Renal cortical epithelial cell (primary cell): ENCODE results near the gene EML3. TPM values are rescaled to one million over a fixed set of nuclear protein-coding genes. Genes with fewer than 3 reads are reported as not detected.
"Not testable (repeated sequence)": the region's sequence is repeated elsewhere in the genome, so short reads cannot be mapped to it uniquely, and the experiment has no call there.

Experiments used
- DNase-seq: peaks from one replicate; pipeline ENCODE4 v3.0.0-alpha.2; 2011; ENCODE audit warnings: low read depth
- total RNA-seq: library from RNA; depleted of rRNA; stranded (reverse); fragments of >200 nt; gene quantifications from 2 replicates; pipeline ENCODE4 v1.2.3, GENCODE V29; 2014

The EML3 gene
- total RNA-seq, 1 donor from 2014 or later = 29.7 TPM

- DNase-seq = no peak
These were observed 8.5 kb upstream of the EML3 start for GRCh38 chr11:62621027-62621566.

DNA sequence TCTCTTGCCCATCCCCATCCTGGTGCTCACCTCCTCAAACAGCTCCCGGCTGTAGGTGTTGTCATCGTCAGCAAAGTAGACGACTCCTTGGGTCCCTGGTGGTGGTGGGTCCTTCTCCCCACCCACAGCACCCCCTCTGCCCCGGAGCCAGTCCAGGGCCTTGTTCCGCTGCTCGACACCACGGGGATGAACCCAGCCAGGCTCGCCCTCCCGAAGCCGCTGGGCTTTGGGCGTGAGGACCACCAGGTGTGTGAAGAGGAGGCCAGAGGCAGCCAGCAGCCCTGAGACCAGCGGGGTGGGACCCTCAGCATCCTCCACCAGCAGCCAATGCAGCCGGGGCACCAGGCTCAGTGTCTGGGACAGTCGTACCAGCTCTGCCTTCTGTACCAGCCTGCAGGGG is 4.4 kb upstream of the EML3 start:
- not testable (repeated sequence) for DNase-seq

DNA sequence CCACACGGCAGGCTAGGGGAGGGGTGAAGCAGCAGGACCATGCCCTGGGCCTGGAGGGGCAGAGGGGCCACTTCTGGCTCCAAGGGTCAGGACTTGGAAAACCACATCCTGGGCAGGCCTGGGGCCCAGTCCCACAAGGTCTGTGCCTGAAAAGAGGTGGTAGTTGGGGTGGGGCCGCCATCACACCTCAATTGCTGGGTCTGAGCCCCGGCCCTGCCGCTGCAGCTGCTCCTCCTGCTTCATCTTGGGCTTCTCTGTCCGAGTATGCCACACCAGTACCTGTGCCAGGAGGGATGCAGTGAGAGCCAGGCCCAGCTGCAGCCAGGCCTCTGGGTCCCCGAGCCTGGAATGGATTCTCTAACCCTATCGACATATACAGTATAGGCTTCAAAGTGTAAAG is 2.9 kb upstream of the EML3 start:
- no peak for DNase-seq

DNA sequence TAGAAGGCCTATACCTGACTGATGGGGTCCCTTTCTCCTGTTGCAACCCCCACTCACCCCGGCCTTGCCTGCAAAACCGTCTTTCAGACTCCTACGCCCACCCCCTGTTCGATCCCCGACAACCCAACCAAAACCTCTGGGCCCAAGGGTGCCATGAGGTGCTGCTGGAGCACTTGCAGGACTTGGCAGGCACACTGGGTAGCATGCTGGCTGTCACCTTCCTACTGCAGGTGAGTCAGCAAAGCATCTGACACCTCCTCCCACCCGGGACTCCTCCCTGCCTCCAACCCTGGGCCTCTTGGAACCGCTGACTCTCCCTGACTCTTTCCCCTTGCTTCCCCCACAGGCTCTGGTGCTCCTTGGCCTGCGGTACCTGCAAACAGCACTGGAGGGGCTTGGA is 1.7 kb upstream of the EML3 start:
- DNase-seq = peak; percentile 53

- DNase-seq = no peak
These were observed 760 bp upstream of the EML3 start for GRCh38 chr11:62613291-62613778.

DNA sequence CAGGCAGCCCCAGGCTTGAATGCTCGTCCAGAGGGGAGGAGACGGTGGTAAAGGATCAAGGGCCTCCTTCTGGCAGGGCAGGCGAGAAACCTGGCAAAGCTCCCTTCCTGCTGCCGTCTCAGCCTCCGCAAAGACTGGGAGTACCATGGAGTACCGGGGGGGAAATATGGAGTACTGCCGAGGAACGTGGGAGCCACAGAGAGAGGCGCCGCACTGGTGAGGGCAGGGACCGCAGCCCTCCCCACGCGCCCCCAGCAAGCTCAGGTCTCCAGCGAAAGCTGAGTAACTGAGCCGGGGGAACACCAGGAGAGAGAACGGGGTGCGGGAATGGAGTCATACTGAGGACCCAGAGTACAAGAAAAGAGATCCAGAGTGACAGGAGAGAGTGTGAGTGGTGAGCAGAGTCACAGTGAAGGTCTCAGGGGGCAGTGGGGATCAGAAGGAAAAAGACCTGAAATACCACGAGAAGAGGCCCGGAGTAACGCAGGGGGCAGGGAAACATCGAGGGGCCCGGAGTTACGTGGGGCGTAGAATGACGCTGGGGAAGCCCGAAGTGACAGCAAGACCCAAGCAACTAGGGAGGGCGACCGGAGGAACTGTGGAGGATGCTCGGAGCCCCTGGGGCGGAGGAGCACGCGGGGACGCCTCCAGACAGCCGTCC is 740 bp downstream of the EML3 start:
- DNase-seq = peak; percentile 36

DNA sequence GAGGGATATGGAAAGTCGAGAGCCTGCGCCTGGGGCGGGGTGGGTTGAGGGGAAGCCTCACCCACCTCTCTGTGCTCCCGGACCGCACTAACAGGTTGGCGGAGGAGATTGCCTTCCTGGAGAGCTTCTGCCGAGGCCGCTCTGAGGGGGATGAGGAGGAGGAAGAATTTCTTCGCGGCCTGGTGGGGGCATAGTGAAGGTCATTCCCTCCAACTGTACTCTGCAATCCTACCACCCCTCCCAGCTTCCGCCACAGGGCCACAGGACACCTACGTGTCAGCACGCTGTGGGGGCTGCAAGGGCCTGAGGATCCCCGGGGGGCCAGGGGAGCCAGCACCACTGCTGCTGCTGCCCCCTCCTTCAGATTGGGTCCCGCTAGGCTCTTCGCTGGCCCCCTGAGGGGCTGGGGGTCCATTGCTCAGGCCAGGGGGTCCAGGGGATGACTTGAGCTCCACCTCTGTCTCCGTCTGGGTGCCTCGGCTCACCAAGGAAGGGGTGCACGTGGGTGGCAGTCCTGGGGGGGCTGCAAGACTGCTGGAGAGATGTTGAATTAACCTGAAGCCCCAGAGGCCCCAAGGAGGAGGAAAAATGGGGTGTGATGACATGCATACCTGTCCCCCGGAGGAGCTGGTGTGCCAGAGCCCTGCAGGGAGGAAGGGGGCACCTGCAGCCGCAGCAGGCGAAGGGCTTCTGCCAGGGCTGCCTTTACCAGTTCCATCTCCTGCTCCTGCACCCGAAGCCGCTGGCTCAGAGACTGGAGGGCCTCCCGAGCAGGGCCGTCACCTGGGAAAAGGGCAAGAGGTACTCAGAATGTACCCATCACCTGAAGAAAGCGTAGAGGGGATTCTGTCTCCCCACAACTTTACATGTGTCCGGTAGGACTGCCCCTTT is 1.5 kb downstream of the EML3 start:
- no peak for DNase-seq

DNA sequence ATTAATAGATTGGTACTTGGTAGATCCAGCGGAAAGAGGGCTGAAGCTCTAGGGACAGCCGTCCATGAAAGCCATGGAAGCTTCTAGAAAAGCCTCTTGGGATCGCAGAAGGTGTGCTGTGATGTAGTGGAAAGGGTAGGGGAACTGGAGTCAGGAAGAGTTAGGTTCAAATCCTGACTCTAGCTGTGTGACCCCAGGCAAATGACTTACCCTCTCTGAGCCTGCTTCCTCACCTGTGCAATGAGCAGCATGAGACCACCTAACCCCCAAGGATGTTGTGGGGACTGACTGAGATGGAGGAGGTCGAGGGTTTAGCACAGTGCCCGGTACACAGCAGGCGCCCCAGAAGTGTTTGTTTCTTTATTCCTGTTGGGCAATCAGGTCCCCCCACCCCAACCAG is 2.2 kb downstream of the EML3 start:
- DNase-seq = no peak

GRCh38 chr11:62608776-62609175 is 3.8 kb downstream of the EML3 start:
- no peak for DNase-seq

DNA sequence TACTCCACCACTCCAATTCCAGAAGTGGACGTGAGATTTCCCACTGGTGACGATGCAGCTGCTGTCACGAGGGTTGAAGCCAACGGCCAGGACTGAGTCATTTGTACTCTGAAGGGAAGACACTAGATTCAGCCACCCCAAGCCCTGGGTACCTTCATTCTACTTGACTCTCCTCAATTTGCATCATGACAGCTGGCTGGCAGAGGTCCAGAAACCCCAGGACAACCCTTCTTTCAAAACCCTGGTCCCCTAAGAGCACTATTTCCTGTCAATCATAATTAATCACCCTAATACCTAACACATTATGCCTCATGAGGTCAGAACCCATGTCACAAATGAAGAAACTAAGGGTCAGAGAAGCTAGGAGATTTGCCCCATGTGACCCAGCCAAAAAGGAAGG is 4.9 kb downstream of the EML3 start:
- no peak for DNase-seq

DNA sequence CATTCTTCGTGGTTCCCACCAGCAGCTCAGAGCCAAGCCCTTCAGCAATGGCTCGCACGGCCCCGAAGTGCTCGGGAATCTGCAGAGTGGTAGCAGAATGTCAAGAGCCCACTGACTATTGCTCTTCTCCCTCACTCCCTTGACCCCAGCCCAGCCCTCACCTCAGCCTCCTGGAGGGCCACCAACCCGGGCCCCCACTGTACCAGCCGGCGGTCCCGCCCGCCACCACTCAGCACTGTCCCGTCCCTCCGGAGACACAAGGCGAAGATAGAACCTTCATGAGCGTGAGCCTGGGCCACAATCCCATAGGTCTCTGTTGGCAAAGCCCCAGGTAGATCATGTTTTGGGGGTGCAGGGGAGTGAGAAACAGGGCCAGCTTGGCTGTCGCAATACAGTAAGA is 6.7 kb downstream of the EML3 start:
- no peak for DNase-seq

DNA sequence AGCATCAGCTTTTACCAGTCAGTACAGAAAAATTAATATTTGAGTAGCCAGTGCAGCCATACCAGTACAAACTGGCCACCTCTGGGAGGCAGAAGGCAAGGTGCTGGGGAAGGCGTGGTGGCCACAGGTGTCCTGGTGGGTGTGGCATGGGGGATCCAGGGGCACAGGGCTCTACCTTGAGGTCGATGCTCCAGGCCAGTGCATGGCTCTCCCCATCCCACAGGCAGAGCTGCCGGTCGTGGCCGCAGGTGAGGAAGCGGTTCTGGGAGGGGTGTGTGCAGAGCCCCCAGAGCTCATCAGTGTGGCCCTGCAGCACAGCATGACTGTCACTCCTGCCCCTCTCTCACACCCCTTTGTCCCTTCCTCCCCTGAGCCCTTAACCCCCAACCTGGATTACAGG is 7.1 kb downstream of the EML3 start:
- DNase-seq = no peak

DNA sequence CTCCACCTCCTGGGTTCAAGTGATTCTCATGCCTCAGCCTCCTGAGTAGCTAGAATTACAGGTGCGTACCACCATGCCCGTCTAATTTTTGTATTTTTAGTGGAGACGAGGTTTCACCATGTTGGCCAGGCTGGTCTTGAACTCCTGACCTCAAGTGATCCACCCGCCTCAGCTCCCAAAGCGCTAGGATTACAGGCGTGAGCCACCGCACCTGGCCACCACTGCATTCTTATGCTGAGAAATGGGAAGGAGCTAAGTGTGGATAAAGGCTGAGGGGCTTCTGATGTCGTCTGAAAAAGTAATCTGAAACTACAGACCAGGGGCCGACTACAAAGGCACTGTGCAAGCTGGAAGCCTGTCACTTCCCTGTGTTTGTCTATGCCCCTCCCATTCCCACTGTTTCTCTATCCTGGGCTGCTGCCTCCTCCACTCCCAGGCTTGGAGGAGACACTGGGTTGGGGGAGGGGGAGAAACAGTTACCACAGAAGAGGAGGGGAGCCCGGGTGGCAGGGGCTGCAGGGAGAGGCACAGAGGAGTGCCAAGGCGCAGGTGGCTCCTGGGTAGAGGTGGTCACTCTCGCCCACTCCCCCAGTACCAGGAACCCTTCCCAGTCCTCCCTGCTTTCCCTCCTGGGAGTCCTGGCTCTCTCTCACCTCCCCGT is 8.0 kb downstream of the EML3 start:
- DNase-seq = no peak

DNA sequence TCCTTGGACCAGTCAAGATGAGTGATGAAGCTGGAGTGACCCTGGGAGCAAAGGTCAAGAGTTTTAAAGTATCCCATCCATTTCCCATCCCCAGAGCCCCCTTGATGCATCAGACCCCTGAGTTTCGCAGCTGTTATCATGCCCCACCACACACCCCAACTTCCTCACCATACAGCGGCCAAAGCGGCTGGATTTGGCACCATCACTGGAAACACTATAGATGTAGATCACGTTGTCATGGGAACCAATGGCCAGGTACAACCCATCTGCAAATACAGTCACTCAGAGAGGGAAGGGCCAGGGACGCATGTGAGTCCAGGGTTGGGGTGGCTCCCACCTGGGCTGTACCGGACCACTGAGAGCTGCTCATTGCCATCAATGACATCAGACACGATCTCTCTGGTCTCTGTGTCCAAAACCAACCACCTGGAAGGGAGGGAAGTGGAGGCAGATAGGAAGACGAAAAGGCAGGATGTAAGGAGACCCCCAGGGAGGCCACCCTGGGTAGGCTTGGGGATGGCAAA is 8.7 kb downstream of the EML3 start:
- DNase-seq = no peak

GRCh38 chr11:62603072-62603408 is 9.5 kb downstream of the EML3 start:
- no peak for DNase-seq

DNA sequence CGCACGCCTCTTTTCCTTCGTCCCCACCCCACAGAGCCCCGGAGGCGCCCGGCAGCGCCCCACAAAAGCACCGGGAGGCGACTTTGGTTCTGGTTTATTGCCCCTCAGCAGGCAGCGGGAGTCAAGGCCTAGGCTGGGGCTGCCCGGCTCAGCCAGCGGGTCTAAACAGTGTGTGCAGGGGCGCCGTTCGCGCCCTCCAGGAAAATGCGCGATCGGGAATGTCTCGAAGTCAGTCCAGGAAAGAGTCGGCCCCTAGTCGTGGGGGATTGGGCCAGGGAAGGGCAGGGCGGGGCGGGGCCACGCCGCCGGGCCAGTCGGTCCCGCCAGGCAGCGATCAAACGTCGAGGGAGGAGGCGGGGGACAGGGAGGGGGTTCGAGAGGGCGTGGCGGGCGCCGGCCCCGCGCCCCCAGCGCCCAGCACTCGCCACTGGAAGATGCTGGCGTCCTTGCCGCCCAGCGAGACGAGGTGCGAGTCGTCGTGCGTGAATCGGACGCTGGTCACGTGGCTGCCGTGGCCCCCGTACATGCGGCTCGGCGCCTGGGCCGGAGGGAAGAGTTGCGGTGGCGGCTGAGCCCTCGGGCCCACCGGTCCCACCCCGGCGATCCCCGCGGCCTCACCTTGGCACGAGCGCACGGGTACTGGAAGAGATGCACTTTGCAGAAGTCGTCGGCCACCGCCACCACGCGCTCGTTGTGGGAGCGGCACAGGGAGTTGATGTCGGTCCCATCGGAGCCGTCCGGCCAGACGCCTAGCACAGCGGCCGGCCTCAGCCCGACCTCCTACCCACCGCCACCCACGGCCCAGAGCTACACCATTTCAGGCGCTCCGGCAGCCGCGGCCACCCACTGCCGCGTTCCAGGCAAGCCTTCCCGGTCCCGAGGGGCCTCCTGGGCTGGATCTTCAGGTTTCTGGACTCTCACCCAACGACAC is 10.2 kb downstream of the EML3 start:
- no peak for DNase-seq

DNA sequence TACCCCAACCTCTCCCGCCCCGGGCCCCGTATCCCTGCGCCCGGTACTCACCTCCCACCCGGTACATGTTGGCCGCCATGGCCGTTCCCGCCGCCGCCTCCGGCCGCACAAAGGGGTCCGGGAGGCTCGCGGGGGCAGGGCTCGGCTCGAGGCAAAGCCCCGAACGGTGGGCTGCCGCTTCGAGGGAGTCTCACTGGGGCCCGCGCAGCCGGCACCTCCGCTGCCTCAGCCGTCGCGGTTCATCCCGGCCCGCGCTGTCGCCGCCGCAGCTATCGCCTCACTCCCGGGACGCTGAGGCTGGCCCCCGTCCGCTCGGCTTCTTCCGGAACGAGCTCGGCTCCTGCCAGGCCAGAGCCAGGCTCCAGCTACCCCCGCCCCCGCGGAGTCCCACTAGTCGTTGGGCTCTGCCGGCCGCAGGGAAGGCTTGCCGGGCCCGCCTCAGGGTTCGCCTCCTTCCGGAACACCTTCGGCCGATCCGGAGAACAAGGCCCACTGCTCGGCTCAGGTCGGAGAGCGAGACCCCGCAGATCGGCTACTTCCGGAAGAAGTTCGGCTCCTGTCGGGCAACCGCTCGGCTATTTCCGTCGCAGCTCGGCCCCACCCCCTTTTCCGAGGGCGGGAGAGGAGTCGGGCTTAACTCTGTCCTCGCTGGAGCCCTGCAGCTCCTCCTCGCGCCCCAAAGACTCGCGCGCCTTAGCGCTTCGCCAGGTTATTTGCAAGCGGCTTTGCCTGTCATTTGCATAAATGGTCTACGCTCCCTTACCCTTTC is 11.0 kb downstream of the EML3 start, which contains the start of gene MTA2:
Gene MTA2, minus strand, starts transcription at position 494 of the 769 bp plus-strand sequence. Its CDS starts 415 bp downstream, at position 79.
- DNase-seq = peak; percentile 90

GRCh38 chr11:62601122-62601371 is 11.5 kb downstream of the EML3 start:
- no peak for DNase-seq

DNA sequence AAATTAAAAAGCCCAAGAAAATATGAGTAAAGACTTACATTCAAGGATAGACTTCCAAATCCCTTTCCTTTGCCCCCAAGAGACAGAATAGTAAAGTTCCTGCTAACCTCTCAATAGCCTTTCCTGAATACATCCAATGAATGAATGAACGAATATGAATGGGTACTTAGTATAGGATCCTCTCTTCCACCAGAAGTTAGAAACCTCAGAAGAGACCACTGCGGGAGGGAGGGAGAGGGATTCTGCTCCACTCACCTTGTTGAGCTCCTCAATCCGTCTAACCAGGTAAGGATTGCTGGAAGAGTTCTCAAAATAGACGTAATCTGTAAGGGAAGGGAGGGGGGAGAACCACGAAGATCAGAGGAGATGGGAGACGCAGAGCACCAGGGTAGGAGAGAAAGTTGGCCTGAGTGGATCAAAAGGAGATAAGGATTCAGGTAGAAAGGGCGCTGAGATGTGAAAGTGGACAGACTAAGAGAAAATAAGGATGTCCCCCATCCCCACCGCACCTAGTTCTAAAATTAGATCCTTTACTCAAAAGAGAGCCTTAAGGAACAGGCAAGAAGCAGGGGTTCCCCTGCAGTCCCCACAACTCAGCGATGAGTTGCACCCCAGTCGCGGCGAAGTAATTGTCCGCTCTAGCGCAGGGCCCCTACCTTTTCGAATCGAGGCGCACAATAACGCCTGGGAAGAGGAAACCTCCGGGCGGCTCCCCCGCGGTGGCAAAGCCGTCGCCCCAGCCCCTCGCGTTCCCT is 12.0 kb downstream of the EML3 start:
- no peak for DNase-seq

GRCh38 chr11:62599901-62600300 is 12.7 kb downstream of the EML3 start:
- no peak for DNase-seq
